NB4 (cell line): Measurements from ENCODE around the gene SOX9.

Source experiments
- POLR2A ChIP-seq: IDR thresholded peaks from 2 replicates; pipeline ENCODE4 v1.6.1; 2011; ENCODE audit warnings: mild to moderate bottlenecking; ENCODE audit not compliant: insufficient read length; ENCODE audit errors: extremely low read depth
- TF ChIP-seq, protein P1 (sequence below): IDR thresholded peaks from one replicate; pipeline ENCODE4 v1.5.1; 2012; ENCODE audit warnings: low read depth, low read length

DNA sequence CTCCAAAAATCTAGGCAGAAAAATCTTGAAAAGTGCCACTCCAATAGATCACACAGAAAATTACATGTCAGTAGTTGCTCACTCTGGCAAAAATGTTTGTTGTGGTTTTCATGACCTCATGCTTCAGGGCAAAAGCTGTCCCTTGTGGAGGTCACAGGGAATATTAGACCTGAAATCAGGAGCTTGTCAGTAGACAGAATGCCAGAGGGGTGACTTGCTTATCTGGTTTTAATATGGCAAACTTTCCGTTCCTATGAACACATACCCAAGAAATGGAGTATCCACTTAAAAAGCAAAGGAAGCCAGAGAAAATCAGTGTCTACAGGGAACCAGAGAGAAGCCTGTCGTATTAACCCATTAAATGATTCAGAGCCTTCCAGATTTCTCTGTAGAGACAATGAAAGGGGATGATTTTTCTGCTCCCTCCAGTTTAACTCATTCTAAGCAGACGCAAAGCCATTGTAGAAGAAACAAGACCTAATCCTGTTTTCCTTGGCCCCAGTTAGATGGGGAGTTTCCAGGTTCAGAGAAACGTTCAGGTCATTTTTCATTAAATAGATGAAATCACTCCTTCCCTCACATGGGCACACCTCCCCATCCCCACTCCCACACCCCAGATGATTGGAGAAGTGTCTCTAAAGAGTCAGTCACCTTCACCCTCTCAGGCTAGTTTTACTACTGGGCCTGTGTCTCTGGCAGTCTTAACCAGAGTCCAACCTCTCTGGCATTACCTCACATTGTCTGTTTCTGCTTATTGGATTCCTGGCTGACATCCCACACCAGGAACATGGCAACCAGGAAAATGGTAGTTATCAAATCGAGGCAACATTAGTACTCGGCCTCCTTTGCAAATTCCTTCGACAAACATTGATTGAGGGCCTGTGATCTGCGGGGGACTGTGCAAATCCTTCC, 6.0 kb downstream of the SOX9 start:
- TF ChIP-seq, protein P1, sequence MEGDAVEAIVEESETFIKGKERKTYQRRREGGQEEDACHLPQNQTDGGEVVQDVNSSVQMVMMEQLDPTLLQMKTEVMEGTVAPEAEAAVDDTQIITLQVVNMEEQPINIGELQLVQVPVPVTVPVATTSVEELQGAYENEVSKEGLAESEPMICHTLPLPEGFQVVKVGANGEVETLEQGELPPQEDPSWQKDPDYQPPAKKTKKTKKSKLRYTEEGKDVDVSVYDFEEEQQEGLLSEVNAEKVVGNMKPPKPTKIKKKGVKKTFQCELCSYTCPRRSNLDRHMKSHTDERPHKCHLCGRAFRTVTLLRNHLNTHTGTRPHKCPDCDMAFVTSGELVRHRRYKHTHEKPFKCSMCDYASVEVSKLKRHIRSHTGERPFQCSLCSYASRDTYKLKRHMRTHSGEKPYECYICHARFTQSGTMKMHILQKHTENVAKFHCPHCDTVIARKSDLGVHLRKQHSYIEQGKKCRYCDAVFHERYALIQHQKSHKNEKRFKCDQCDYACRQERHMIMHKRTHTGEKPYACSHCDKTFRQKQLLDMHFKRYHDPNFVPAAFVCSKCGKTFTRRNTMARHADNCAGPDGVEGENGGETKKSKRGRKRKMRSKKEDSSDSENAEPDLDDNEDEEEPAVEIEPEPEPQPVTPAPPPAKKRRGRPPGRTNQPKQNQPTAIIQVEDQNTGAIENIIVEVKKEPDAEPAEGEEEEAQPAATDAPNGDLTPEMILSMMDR, result no peak
- no peak for TF ChIP-seq POLR2A
